ENCODE data around the gene LIMS1. TPM values are rescaled to one million over a fixed set of nuclear protein-coding genes. Genes with fewer than 3 reads are reported as not detected.

LIMS1 gene
- polyA plus RNA-seq, 1 donor (not counting 4 experiments of a cell fraction or from before 2014, with no cell fraction given): 62.5 TPM

DNA sequence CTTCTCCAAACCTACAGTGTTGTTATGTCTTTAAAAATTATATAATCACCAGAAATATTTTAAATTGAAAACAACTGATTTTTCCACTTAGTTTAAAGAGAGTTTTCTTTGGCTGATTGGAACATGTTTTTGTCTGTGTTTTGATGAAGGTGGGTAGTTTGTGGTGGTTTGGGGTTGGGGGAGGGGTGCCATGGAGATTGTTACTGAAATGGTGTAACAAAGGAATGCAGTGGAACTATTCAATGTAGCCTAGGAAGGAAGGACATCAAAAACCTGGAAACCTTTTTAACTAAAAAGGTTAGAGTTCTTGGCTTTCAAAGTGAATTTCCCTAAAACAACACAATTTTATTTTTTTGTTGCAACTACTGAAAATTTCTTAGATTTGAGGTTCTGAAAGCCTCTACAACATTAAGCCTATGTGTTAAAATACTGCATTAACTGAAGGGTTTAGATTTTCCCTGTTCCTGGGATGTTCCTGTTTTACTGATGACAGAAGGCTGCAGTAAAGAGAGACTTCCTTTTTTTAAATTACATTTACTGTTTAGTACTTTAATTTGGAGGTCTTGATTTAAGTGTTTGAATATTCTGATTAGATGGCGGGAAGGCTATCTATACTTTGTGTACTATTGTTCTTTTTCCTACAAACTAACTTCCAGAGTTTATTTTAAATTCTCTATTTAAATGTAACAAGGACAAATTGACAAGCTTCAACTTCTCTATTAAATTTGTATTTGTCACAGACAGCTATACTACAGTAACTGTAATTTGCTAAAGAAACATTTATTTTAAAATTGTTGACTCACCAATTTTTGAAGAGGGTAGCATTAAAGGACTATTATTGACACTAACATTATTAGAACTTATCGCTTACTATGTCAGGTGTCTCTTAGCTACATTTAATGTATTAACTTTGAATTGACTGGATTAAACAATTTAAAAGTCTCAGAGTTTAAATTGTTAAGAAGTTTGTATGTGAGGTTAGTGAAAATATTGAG is 87.7 kb downstream of the LIMS1 start:
- peaks cover 61% of the 10 kb centered on the region for H3K4me1 ChIP-seq (ENCODE audit: control insufficient read depth, extremely low read depth, insufficient read depth, low read length)
- DNase-seq (ENCODE audit: low read depth, low spot score) (no peak), FAIRE-seq (no peak)
- no peak overlapping the region for H2AFZ ChIP-seq (ENCODE audit: control insufficient read depth, low read length)
- H3K79me2 ChIP-seq (ENCODE audit: control insufficient read depth, insufficient read depth, low read length): peaks cover 80% of the 10 kb centered on the region
- H3K9ac ChIP-seq (ENCODE audit: control insufficient read depth, extremely low read depth, insufficient read depth, low read length): peak overlapping the region; percentile 60
- peak overlapping the region; percentile 80 for H3K27ac ChIP-seq (ENCODE audit: control insufficient read depth, insufficient read depth, low read length)
- H3K9me3 ChIP-seq (ENCODE audit: control insufficient read depth, low read depth, low read length): no peaks in the 10 kb centered on the region
- peak overlapping the region; percentile 41 to 69 (median 60) for H3K4me3 ChIP-seq (ENCODE audit: control insufficient read depth in 2 of 3, extremely low read depth in 1 of 3, insufficient read depth in 2 of 3, low read depth in 1 of 3, low read length in 3 of 3)
- dilution Hi-C loops (cut with MboI; ENCODE audit: extremely low pct_ligation_motif_present, low sequenced_read_pairs): no loop called here
- no peak for TF ChIP-seq EZH2 (IDR thresholded peaks at IDR 0.05; ENCODE audit: low read length)
- TF ChIP-seq, protein P1, sequence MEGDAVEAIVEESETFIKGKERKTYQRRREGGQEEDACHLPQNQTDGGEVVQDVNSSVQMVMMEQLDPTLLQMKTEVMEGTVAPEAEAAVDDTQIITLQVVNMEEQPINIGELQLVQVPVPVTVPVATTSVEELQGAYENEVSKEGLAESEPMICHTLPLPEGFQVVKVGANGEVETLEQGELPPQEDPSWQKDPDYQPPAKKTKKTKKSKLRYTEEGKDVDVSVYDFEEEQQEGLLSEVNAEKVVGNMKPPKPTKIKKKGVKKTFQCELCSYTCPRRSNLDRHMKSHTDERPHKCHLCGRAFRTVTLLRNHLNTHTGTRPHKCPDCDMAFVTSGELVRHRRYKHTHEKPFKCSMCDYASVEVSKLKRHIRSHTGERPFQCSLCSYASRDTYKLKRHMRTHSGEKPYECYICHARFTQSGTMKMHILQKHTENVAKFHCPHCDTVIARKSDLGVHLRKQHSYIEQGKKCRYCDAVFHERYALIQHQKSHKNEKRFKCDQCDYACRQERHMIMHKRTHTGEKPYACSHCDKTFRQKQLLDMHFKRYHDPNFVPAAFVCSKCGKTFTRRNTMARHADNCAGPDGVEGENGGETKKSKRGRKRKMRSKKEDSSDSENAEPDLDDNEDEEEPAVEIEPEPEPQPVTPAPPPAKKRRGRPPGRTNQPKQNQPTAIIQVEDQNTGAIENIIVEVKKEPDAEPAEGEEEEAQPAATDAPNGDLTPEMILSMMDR (optimal IDR thresholded peaks at IDR 0.05 in 1 of 3, IDR thresholded peaks at IDR 0.05 in 1 of 3, conservative IDR thresholded peaks at IDR 0.05 in 1 of 3; ENCODE audit: extremely low read depth in 1 of 3, insufficient read depth in 2 of 3, low read length in 3 of 3): no peak
- H3K36me3 ChIP-seq (ENCODE audit: control insufficient read depth in 2 of 2, extremely low read depth in 1 of 2, insufficient read depth in 2 of 2, low read length in 2 of 2): no peaks in the 10 kb centered on the region
- no peaks in the 10 kb centered on the region for H3K27me3 ChIP-seq (ENCODE audit: control insufficient read depth, extremely low read depth, insufficient read depth, low read length)
- H4K20me1 ChIP-seq (ENCODE audit: control insufficient read depth, extremely low read depth, insufficient read depth, low read length): no peaks in the 10 kb centered on the region
- H3K9me1 ChIP-seq (ENCODE audit: control insufficient read depth, extremely low read depth, insufficient read depth, low read length): no peaks in the 10 kb centered on the region
- H3K4me2 ChIP-seq (ENCODE audit: control insufficient read depth, extremely low read depth, insufficient read depth, low read depth, low read length): peak overlapping the region; percentile 98

DNA sequence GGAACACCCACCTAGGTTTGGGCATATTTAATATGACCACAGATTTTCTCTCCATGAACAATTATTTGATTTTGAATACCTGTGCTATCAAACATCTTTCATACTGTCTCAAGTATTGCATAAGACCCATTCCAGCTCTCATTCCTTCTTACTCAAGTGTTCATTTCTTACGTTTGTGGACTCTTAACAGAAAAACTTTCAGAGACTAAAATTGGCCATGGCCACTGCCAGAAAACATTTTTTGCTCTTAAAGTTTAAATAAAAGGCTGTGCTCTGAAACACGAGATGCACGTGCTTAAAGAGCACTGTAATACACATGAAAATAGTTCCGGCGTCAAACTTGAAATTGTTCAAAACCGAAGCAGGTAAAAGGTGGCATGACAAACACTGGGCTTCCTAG is 89.3 kb downstream of the LIMS1 start:
- Histone ChIP-seq H3K27ac (ENCODE audit: control insufficient read depth, insufficient read depth, low read length) (no peak overlapping the region), H3K4me1 (ENCODE audit: control insufficient read depth, extremely low read depth, insufficient read depth, low read length) (peaks cover 46% of the 10 kb centered on the region), H3K79me2 (ENCODE audit: control insufficient read depth, insufficient read depth, low read length) (peaks cover 84% of the 10 kb centered on the region), H2AFZ (ENCODE audit: control insufficient read depth, low read length) (no peak overlapping the region), H3K4me2 (ENCODE audit: control insufficient read depth, extremely low read depth, insufficient read depth, low read depth, low read length) (no peak overlapping the region), H3K36me3 (ENCODE audit: control insufficient read depth in 2 of 2, extremely low read depth in 1 of 2, insufficient read depth in 2 of 2, low read length in 2 of 2) (no peaks in the 10 kb centered on the region), H3K9me3 (ENCODE audit: control insufficient read depth, low read depth, low read length) (no peaks in the 10 kb centered on the region), H4K20me1 (ENCODE audit: control insufficient read depth, extremely low read depth, insufficient read depth, low read length) (no peaks in the 10 kb centered on the region), H3K4me3 (ENCODE audit: control insufficient read depth in 2 of 3, extremely low read depth in 1 of 3, insufficient read depth in 2 of 3, low read depth in 1 of 3, low read length in 3 of 3) (no peak overlapping the region), H3K9ac (ENCODE audit: control insufficient read depth, extremely low read depth, insufficient read depth, low read length) (no peak overlapping the region), H3K27me3 (ENCODE audit: control insufficient read depth, extremely low read depth, insufficient read depth, low read length) (no peaks in the 10 kb centered on the region), H3K9me1 (ENCODE audit: control insufficient read depth, extremely low read depth, insufficient read depth, low read length) (no peaks in the 10 kb centered on the region)
- FAIRE-seq: no peak
- dilution Hi-C loops (cut with MboI; ENCODE audit: extremely low pct_ligation_motif_present, low sequenced_read_pairs): no loop called here
- no peak for DNase-seq (ENCODE audit: low read depth, low spot score)
- TF ChIP-seq, protein P1 (optimal IDR thresholded peaks at IDR 0.05 in 1 of 3, IDR thresholded peaks at IDR 0.05 in 1 of 3, conservative IDR thresholded peaks at IDR 0.05 in 1 of 3; ENCODE audit: extremely low read depth in 1 of 3, insufficient read depth in 2 of 3, low read length in 3 of 3): no peak
- no peak for TF ChIP-seq EZH2 (IDR thresholded peaks at IDR 0.05; ENCODE audit: low read length)
